Natural killer cell (primary cell): ENCODE results near the gene SNTA1. TPM values are rescaled to one million over a fixed set of nuclear protein-coding genes. Genes with fewer than 3 reads are reported as not detected.
"Not testable (repeated sequence)": the region's sequence is repeated elsewhere in the genome, so short reads cannot be mapped to it uniquely, and the experiment has no call there.

ENCODE experiments used
- ATAC-seq, 3 donors: fragments of 150-1000 bp in 2 of 3; fragments of 200-7000 bp in 1 of 3; cut with Tn5 transposase; 1 replicate in 1 of 3; 2 replicates in 2 of 3; pipeline ENCODE4 v1.10.0; 2021; ENCODE audit warnings: mild to moderate bottlenecking in 2 of 3, moderate library complexity in 2 of 3
- DNase-seq, 2 donors: peaks; one replicate each; pipeline versions ENCODE4 v3.0.0 to v3.0.0-alpha.2; 2013 to 2021; ENCODE audit warnings: mixed read lengths in 1 of 2
- H3K27ac ChIP-seq: one replicate; pipeline ENCODE4 v1.5.1; 2013; ENCODE audit warnings: mild to moderate bottlenecking, low read length
- H3K27me3 ChIP-seq: one replicate; pipeline ENCODE4 v1.6.1; 2013; ENCODE audit warnings: low read length; ENCODE audit not compliant: control insufficient read depth, insufficient read depth
- H3K36me3 ChIP-seq: one replicate; pipeline ENCODE4 v1.6.1; 2013; ENCODE audit warnings: low read length; ENCODE audit not compliant: control insufficient read depth, insufficient read depth
- H3K4me1 ChIP-seq: one replicate; pipeline ENCODE4 v1.6.1; 2013; ENCODE audit warnings: low read length; ENCODE audit not compliant: control insufficient read depth, insufficient read depth
- H3K4me3 ChIP-seq: one replicate; pipeline ENCODE4 v1.5.1; 2013; ENCODE audit warnings: low read length
- H3K9me3 ChIP-seq: one replicate; pipeline ENCODE4 v1.6.1; 2013; ENCODE audit warnings: low read length; ENCODE audit not compliant: control insufficient read depth, insufficient read depth
- H3K27ac Mint-ChIP-seq, 2 donors: one replicate each; pipeline ENCODE4 v1.8.0; 2022; ENCODE audit warnings: mild to moderate bottlenecking in 2 of 2, mixed read lengths in 2 of 2, moderate library complexity in 1 of 2
- H3K27me3 Mint-ChIP-seq, 2 donors: one replicate each; pipeline ENCODE4 v1.8.0; 2022; ENCODE audit warnings: low read depth in 2 of 2, mixed read lengths in 2 of 2
- H3K36me3 Mint-ChIP-seq: one replicate; pipeline ENCODE4 v1.8.0; 2022; ENCODE audit warnings: mixed read lengths
- H3K4me1 Mint-ChIP-seq, 2 donors: one replicate each; pipeline ENCODE4 v1.8.0; 2022; ENCODE audit warnings: mixed read lengths in 2 of 2
- H3K4me3 Mint-ChIP-seq: one replicate; pipeline ENCODE4 v1.8.0; 2022; ENCODE audit warnings: mild to moderate bottlenecking, moderate library complexity, mixed read lengths
- H3K9me3 Mint-ChIP-seq, 2 donors: one replicate each; pipeline ENCODE4 v1.8.0; 2022; ENCODE audit warnings: mixed read lengths in 2 of 2
- WGBS: methylation state at CpG from one replicate; pipeline ENCODE4 v1.1.7; 2013; ENCODE audit warnings: missing lambda C conversion rate; ENCODE audit not compliant: insufficient coverage; 5-methylcytosine and 5-hydroxymethylcytosine counted together
- intact Hi-C: fragments of 100-400 bp; cut with micrococcal nuclease; formaldehyde crosslinking; loops from one replicate; pipeline ENCODE4 v1.14.2; 2022
- total RNA-seq, 4 donors: library from RNA; stranded (reverse); fragments of 120-200 nt in 1 of 4; gene quantifications; one replicate each; pipeline versions ENCODE4 v1.2.3 to v1.2.4, GENCODE V29; 2013 to 2022
- TF ChIP-seq, protein P1 (sequence below): fragments of 200-600 bp; IDR thresholded peaks from one replicate; pipeline ENCODE4 v1.8.0; 2022; ENCODE audit warnings: antibody characterized with exemption

SNTA1 gene
- total RNA-seq, 3 donors from 2014 or later (not counting 1 experiment from before 2014, with no cell fraction given), result 1.2 to 2.4 (median 1.8) TPM

DNA sequence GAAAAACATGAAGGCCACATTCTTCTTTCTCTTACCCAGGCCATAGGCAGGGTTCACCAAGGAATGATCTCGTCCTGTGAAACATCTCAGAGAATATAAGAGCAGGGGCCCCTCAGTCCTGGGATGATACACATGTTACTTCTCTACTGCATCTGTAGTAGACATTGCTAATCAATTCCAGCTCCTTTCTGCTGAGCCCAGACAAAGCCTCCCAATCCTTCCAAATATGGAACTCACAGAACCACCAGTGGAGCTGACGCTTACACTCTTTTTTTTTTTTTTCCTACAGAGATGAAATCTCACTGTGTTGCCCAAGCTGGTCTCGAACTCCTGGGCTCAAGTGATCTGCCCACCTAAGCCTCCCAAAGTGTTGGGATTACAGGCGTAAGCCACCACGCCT is 9.1 kb downstream of the SNTA1 start:
- no peaks in the 10 kb centered on the region for H3K9me3 ChIP-seq
- TF ChIP-seq, protein P1, sequence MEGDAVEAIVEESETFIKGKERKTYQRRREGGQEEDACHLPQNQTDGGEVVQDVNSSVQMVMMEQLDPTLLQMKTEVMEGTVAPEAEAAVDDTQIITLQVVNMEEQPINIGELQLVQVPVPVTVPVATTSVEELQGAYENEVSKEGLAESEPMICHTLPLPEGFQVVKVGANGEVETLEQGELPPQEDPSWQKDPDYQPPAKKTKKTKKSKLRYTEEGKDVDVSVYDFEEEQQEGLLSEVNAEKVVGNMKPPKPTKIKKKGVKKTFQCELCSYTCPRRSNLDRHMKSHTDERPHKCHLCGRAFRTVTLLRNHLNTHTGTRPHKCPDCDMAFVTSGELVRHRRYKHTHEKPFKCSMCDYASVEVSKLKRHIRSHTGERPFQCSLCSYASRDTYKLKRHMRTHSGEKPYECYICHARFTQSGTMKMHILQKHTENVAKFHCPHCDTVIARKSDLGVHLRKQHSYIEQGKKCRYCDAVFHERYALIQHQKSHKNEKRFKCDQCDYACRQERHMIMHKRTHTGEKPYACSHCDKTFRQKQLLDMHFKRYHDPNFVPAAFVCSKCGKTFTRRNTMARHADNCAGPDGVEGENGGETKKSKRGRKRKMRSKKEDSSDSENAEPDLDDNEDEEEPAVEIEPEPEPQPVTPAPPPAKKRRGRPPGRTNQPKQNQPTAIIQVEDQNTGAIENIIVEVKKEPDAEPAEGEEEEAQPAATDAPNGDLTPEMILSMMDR, result no peak
- Mint-ChIP-seq H3K27me3 (no peaks in the 10 kb centered on the region), H3K4me3 (no peak overlapping the region), H3K4me1 (no peaks in the 10 kb centered on the region), H3K36me3 (no peaks in the 10 kb centered on the region), H3K27ac (no peak overlapping the region), H3K9me3 (no peaks in the 10 kb centered on the region)
- H3K27ac ChIP-seq, result no peak overlapping the region
- no peaks in the 10 kb centered on the region for H3K36me3 ChIP-seq
- WGBS, result 91% methylated on average over 5 of the region's 5 CpGs
- H3K4me3 ChIP-seq, result no peak overlapping the region
- DNase-seq (no peak), ATAC-seq (no peak)
- no peaks in the 10 kb centered on the region for H3K4me1 ChIP-seq
- intact Hi-C loops, result no loop called here
- no peaks in the 10 kb centered on the region for H3K27me3 ChIP-seq

DNA sequence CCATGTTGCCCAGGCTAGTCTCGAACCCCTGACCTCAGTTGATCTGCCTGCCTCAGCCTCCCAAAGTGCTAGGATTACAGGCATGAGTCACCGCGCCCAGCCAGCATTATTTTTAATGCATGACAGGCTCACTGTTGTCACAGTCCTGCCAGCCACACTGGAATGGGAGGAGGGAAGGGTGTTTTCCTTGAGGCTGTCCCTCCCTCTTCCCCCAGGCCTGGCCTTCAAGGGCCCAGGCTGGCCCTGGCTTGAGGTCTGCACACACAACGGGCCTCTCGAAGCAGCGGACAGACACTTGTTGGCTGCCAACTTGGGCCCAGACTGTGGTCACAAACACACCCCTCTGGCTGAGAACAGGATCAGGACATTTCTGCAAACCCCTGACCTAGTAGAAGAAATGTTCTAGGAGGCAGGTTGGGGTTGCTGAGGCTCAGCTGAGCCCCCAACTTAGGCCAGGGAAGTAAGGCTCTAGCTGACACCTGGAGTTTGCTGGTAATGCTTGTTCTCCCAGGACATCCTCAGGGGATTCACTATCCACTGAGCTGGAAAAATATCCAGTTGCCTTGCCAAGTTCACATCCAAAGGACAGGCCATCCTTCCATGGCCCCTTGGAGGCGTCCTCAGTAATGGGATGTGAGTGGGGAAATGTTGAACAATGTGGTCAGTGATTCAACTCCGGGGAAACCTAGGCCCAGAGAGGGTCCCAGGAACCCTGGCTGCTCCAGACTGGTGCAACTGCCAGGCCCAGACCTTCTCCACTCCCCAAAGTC is 9.9 kb downstream of the SNTA1 start:
- Mint-ChIP-seq H3K4me1 (no peaks in the 10 kb centered on the region), H3K4me3 (no peak overlapping the region), H3K36me3 (no peaks in the 10 kb centered on the region), H3K27ac (no peak overlapping the region), H3K27me3 (no peaks in the 10 kb centered on the region), H3K9me3 (no peaks in the 10 kb centered on the region)
- no peaks in the 10 kb centered on the region for H3K4me1 ChIP-seq
- no peaks in the 10 kb centered on the region for H3K36me3 ChIP-seq
- WGBS, result 94% methylated on average over 8 of the region's 8 CpGs
- no peaks in the 10 kb centered on the region for H3K9me3 ChIP-seq
- DNase-seq (no peak), ATAC-seq (no peak)
- no peak overlapping the region for H3K27ac ChIP-seq
- TF ChIP-seq, protein P1, result no peak
- H3K27me3 ChIP-seq, result no peaks in the 10 kb centered on the region
- H3K4me3 ChIP-seq, result no peak overlapping the region
- intact Hi-C loops, result no loop called here

DNA sequence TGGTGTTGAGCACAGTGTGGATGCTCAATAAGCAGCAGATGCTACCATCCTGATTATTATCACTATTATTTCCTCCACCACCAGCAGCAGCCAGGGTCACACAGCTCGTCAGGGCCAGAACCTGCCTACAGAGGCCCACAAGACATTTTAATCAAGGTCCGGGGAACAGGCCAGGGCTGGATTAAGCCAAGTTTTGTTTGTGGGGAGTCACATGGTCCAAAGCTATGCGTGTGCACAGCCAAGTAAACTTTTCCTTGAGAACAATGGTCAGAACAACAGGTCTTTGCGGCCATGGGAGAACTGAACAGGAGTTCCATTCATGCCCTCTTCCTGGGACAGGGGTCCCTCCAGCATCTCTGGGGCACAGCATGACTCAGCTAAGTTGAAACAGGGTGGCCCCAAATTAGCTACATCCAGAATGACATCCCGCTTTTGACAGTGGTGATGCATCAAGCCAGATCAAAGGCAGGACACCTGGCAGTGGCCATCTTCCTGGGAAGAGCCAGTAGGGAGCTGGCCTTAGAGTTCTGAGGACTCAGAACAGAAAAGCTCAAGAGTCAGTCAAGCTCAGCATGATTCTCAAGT is 11.7 kb downstream of the SNTA1 start:
- no peaks in the 10 kb centered on the region for H3K9me3 Mint-ChIP-seq
- DNase-seq (no peak), ATAC-seq (no peak)
- no peaks in the 10 kb centered on the region for H3K27me3 ChIP-seq
- TF ChIP-seq, protein P1, result no peak
- H3K36me3 Mint-ChIP-seq, result no peaks in the 10 kb centered on the region
- H3K27me3 Mint-ChIP-seq, result no peaks in the 10 kb centered on the region
- H3K4me3 Mint-ChIP-seq, result no peak overlapping the region
- WGBS, result 88% methylated on average over 5 of the region's 5 CpGs
- H3K4me3 ChIP-seq, result no peak overlapping the region
- intact Hi-C loops, result no loop called here
- H3K27ac Mint-ChIP-seq, result no peak overlapping the region
- no peak overlapping the region for H3K27ac ChIP-seq
- H3K4me1 Mint-ChIP-seq, result no peaks in the 10 kb centered on the region
- no peaks in the 10 kb centered on the region for H3K4me1 ChIP-seq
- H3K36me3 ChIP-seq, result no peaks in the 10 kb centered on the region
- H3K9me3 ChIP-seq, result no peaks in the 10 kb centered on the region

DNA sequence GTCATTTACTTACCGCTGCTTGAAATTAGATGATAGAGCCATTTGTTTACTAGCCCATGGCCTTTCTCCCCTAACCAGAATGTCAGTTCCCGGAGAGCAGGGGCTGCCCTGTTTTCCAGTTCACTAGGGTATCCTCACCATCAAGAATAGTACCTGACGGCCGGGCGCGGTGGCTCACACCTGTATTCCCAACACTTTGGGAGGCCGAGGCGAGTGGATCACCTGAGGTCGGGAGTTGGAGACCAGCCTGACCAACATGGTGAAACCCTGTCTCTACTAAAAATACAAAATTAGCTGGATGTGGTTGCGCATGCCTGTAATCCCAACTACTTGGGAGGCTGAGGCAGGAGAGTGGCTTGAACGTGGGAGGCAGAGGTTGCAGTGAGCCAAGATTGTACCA is 19.7 kb downstream of the SNTA1 start:
- H3K9me3 Mint-ChIP-seq, H3K4me1 ChIP-seq, H3K4me3 Mint-ChIP-seq, ATAC-seq, H3K36me3 ChIP-seq, H3K27me3 ChIP-seq, H3K36me3 Mint-ChIP-seq, H3K4me1 Mint-ChIP-seq, H3K27ac ChIP-seq, H3K4me3 ChIP-seq, H3K27ac Mint-ChIP-seq, intact Hi-C loops, DNase-seq, H3K9me3 ChIP-seq, H3K27me3 Mint-ChIP-seq: not testable (repeated sequence)
- WGBS, result 95% methylated on average over 11 of the region's 11 CpGs
